KOPT-K1 (cell line): ENCODE data around the gene CCDC54.

ENCODE experiments used
- H3K27ac ChIP-seq: fragments of 200-600 bp; sonication (generic); 2 replicates; pipeline ENCODE4 v1.5.1; 2016; ENCODE audit warnings: antibody characterized with exemption, mild to moderate bottlenecking, low read depth, low read length; ENCODE audit not compliant: poor library complexity, severe bottlenecking
- H3K36me3 ChIP-seq: fragments of 200-600 bp; sonication (generic); 2 replicates; pipeline ENCODE4 v1.5.1; 2017; ENCODE audit warnings: antibody characterized with exemption, mild to moderate bottlenecking, low read length, moderate library complexity; ENCODE audit not compliant: insufficient read depth
- H3K9me3 ChIP-seq: fragments of 200-600 bp; sonication (generic); 2 replicates; pipeline ENCODE4 v1.5.1; 2017; ENCODE audit warnings: antibody characterized with exemption, low read length, mild to moderate bottlenecking; ENCODE audit not compliant: insufficient read depth, poor library complexity, severe bottlenecking

CCDC54 gene

GRCh38 chr3:107372506-107372905 lies 4.7 kb upstream of the CCDC54 start:
- Histone ChIP-seq H3K9me3 (no peaks in the 10 kb centered on the region), H3K36me3 (no peaks in the 10 kb centered on the region), H3K27ac (no peak overlapping the region)

- H3K27ac ChIP-seq, result no peak overlapping the region
- no peaks in the 10 kb centered on the region for H3K9me3 ChIP-seq
- no peaks in the 10 kb centered on the region for H3K36me3 ChIP-seq
These were observed 3.3 kb upstream of the CCDC54 start for GRCh38 chr3:107373896-107374295.

GRCh38 chr3:107375682-107376081 lies 1.6 kb upstream of the CCDC54 start:
- Histone ChIP-seq H3K9me3 (no peaks in the 10 kb centered on the region), H3K27ac (no peak overlapping the region), H3K36me3 (no peaks in the 10 kb centered on the region)

- Histone ChIP-seq H3K9me3 (no peaks in the 10 kb centered on the region), H3K27ac (no peak overlapping the region), H3K36me3 (no peaks in the 10 kb centered on the region)
These were observed 5.4 kb downstream of the CCDC54 start for GRCh38 chr3:107382631-107383030.

- Histone ChIP-seq H3K27ac (no peak overlapping the region), H3K9me3 (no peaks in the 10 kb centered on the region), H3K36me3 (no peaks in the 10 kb centered on the region)
These were observed 7.2 kb downstream of the CCDC54 start for GRCh38 chr3:107384428-107384827.

GRCh38 chr3:107384907-107385306 lies 7.7 kb downstream of the CCDC54 start:
- H3K36me3 ChIP-seq, result no peaks in the 10 kb centered on the region
- no peak overlapping the region for H3K27ac ChIP-seq
- H3K9me3 ChIP-seq, result no peaks in the 10 kb centered on the region

- H3K9me3 ChIP-seq, result no peaks in the 10 kb centered on the region
- no peaks in the 10 kb centered on the region for H3K36me3 ChIP-seq
- no peak overlapping the region for H3K27ac ChIP-seq
These were observed 10.3 kb downstream of the CCDC54 start for GRCh38 chr3:107387555-107387954.

GRCh38 chr3:107392549-107393165 lies 15.4 kb downstream of the CCDC54 start:
- Histone ChIP-seq H3K9me3 (no peaks in the 10 kb centered on the region), H3K36me3 (no peaks in the 10 kb centered on the region), H3K27ac (no peak overlapping the region)

GRCh38 chr3:107394502-107394901 lies 17.3 kb downstream of the CCDC54 start:
- Histone ChIP-seq H3K9me3 (no peaks in the 10 kb centered on the region), H3K27ac (no peak overlapping the region), H3K36me3 (no peaks in the 10 kb centered on the region)

GRCh38 chr3:107395066-107395465 lies 17.8 kb downstream of the CCDC54 start:
- Histone ChIP-seq H3K36me3 (no peaks in the 10 kb centered on the region), H3K9me3 (no peaks in the 10 kb centered on the region), H3K27ac (no peak overlapping the region)

GRCh38 chr3:107401301-107401700 lies 24.1 kb downstream of the CCDC54 start:
- Histone ChIP-seq H3K27ac (no peak overlapping the region), H3K36me3 (no peaks in the 10 kb centered on the region), H3K9me3 (no peaks in the 10 kb centered on the region)

GRCh38 chr3:107402214-107402613 lies 25.0 kb downstream of the CCDC54 start:
- Histone ChIP-seq H3K9me3 (no peaks in the 10 kb centered on the region), H3K36me3 (no peaks in the 10 kb centered on the region), H3K27ac (no peak overlapping the region)

- no peak overlapping the region for H3K27ac ChIP-seq
- H3K36me3 ChIP-seq, result no peaks in the 10 kb centered on the region
- peaks cover 16% of the 10 kb centered on the region for H3K9me3 ChIP-seq
These were observed 27.7 kb downstream of the CCDC54 start for GRCh38 chr3:107404727-107405469.

GRCh38 chr3:107407355-107407754 lies 30.1 kb downstream of the CCDC54 start:
- Histone ChIP-seq H3K27ac (no peak overlapping the region), H3K36me3 (no peaks in the 10 kb centered on the region), H3K9me3 (peaks cover 18% of the 10 kb centered on the region)

- Histone ChIP-seq H3K36me3 (no peaks in the 10 kb centered on the region), H3K27ac (no peak overlapping the region), H3K9me3 (peaks cover 18% of the 10 kb centered on the region)
These were observed 31.3 kb downstream of the CCDC54 start for GRCh38 chr3:107408513-107408912.

- Histone ChIP-seq H3K36me3 (no peaks in the 10 kb centered on the region), H3K9me3 (peaks cover 18% of the 10 kb centered on the region), H3K27ac (no peak overlapping the region)
These were observed 32.1 kb downstream of the CCDC54 start for GRCh38 chr3:107409365-107409764.
